ENCODE measurements around the gene KIF5A. TPM values are rescaled to one million over a fixed set of nuclear protein-coding genes. Genes with fewer than 3 reads are reported as not detected.
A peak's percentile ranks its signal among the peaks of the same experiment; 100 is the strongest.

The KIF5A gene
- polyA plus RNA-seq, 3 donors from 2014 or later = not detected

- Mint-ChIP-seq H3K27me3 (ENCODE audit: low read depth in 3 of 3) (peaks cover 0 to 2% (median 0%) of the 10 kb centered on the region in 3 donors), H3K9me3 (no peaks in the 10 kb centered on the region), H3K4me3 (no peak overlapping the region), H3K27ac (no peak overlapping the region), H3K4me1 (no peaks in the 10 kb centered on the region), H3K36me3 (peaks cover 6 to 39% (median 18%) of the 10 kb centered on the region in 3 donors)
- DNase-seq = no peak
Observed at GRCh38 chr12:57533108-57533507, 16.7 kb upstream of the KIF5A start.

- Mint-ChIP-seq H3K27me3 (ENCODE audit: low read depth in 3 of 3) (peaks cover 0 to 2% (median 0%) of the 10 kb centered on the region in 3 donors), H3K4me1 (no peaks in the 10 kb centered on the region), H3K4me3 (no peak overlapping the region), H3K27ac (no peak overlapping the region), H3K36me3 (peaks cover 10 to 45% (median 24%) of the 10 kb centered on the region in 3 donors), H3K9me3 (no peaks in the 10 kb centered on the region)
- no peak for DNase-seq
Observed at GRCh38 chr12:57534250-57534649, 15.6 kb upstream of the KIF5A start.

- Mint-ChIP-seq H3K4me1 (no peaks in the 10 kb centered on the region), H3K9me3 (no peaks in the 10 kb centered on the region), H3K36me3 (peaks cover 10 to 41% (median 24%) of the 10 kb centered on the region in 3 donors), H3K27me3 (ENCODE audit: low read depth in 3 of 3) (peaks cover 0 to 2% (median 0%) of the 10 kb centered on the region in 3 donors), H3K27ac (peak overlapping the region in 1 of 6 donors; percentile 24), H3K4me3 (no peak overlapping the region)
- DNase-seq = no peak
Observed at GRCh38 chr12:57534991-57535543, 14.8 kb upstream of the KIF5A start.

GRCh38 chr12:57535764-57536596 is 13.9 kb upstream of the KIF5A start:
- H3K4me1 Mint-ChIP-seq = no peaks in the 10 kb centered on the region
- no peak for DNase-seq
- H3K27me3 Mint-ChIP-seq (ENCODE audit: low read depth in 3 of 3) = peaks cover 0 to 2% (median 0%) of the 10 kb centered on the region in 3 donors
- H3K27ac Mint-ChIP-seq = no peak overlapping the region
- H3K36me3 Mint-ChIP-seq = peaks cover 10 to 47% (median 24%) of the 10 kb centered on the region in 3 donors
- H3K9me3 Mint-ChIP-seq = no peaks in the 10 kb centered on the region
- no peak overlapping the region for H3K4me3 Mint-ChIP-seq

GRCh38 chr12:57536597-57536942 is 13.3 kb upstream of the KIF5A start:
- Mint-ChIP-seq H3K4me3 (no peak overlapping the region), H3K27me3 (ENCODE audit: low read depth in 3 of 3) (peaks cover 0 to 2% (median 0%) of the 10 kb centered on the region in 3 donors), H3K36me3 (peaks cover 10 to 48% (median 23%) of the 10 kb centered on the region in 3 donors), H3K27ac (no peak overlapping the region), H3K9me3 (no peaks in the 10 kb centered on the region), H3K4me1 (no peaks in the 10 kb centered on the region)
- no peak for DNase-seq

- Mint-ChIP-seq H3K4me1 (peaks cover 7 to 10% of the 10 kb centered on the region in 2 donors), H3K27me3 (ENCODE audit: low read depth in 3 of 3) (peaks cover 0 to 2% (median 0%) of the 10 kb centered on the region in 3 donors), H3K9me3 (no peaks in the 10 kb centered on the region), H3K36me3 (peaks cover 4 to 26% (median 11%) of the 10 kb centered on the region in 3 donors), H3K4me3 (no peak overlapping the region), H3K27ac (peak overlapping the region in 2 of 6 donors; percentile 23 to 27)
- DNase-seq = no peak
Observed at GRCh38 chr12:57539134-57539768, 10.6 kb upstream of the KIF5A start.

- H3K4me1 Mint-ChIP-seq = peaks cover 19 to 25% of the 10 kb centered on the region in 2 donors
- H3K27me3 Mint-ChIP-seq (ENCODE audit: low read depth in 3 of 3) = peaks cover 0 to 2% (median 0%) of the 10 kb centered on the region in 3 donors
- H3K9me3 Mint-ChIP-seq = no peaks in the 10 kb centered on the region
- H3K27ac Mint-ChIP-seq = peak overlapping the region in 1 of 6 donors; percentile 30
- no peak overlapping the region for H3K4me3 Mint-ChIP-seq
- peaks cover 4 to 24% (median 6%) of the 10 kb centered on the region in 3 donors for H3K36me3 Mint-ChIP-seq
- DNase-seq = no peak
Observed at GRCh38 chr12:57541001-57541400, 8.8 kb upstream of the KIF5A start.

- H3K4me1 Mint-ChIP-seq = peaks cover 26 to 32% of the 10 kb centered on the region in 2 donors
- H3K36me3 Mint-ChIP-seq = peaks cover 4 to 21% (median 6%) of the 10 kb centered on the region in 3 donors
- H3K27me3 Mint-ChIP-seq (ENCODE audit: low read depth in 3 of 3) = peaks cover 0 to 2% (median 2%) of the 10 kb centered on the region in 3 donors
- no peak overlapping the region for H3K27ac Mint-ChIP-seq
- no peaks in the 10 kb centered on the region for H3K9me3 Mint-ChIP-seq
- no peak for DNase-seq
- no peak overlapping the region for H3K4me3 Mint-ChIP-seq
Observed at GRCh38 chr12:57541717-57542116, 8.1 kb upstream of the KIF5A start.

- no peak for DNase-seq
- Mint-ChIP-seq H3K27ac (peak overlapping the region in 2 of 6 donors; percentile 40 to 44), H3K9me3 (no peaks in the 10 kb centered on the region), H3K4me1 (peaks cover 35 to 43% of the 10 kb centered on the region in 2 donors), H3K36me3 (peaks cover 4 to 16% (median 6%) of the 10 kb centered on the region in 3 donors), H3K27me3 (ENCODE audit: low read depth in 3 of 3) (peaks cover 0 to 2% (median 1%) of the 10 kb centered on the region in 3 donors), H3K4me3 (no peak overlapping the region)
Observed at GRCh38 chr12:57543581-57543980, 6.3 kb upstream of the KIF5A start.

- Mint-ChIP-seq H3K27me3 (ENCODE audit: low read depth in 3 of 3) (peaks cover 0 to 10% (median 2%) of the 10 kb centered on the region in 3 donors), H3K4me1 (peaks cover 45 to 48% of the 10 kb centered on the region in 2 donors), H3K27ac (peak overlapping the region; percentile 85 to 100 (median 94)), H3K4me3 (peak overlapping the region; percentile 90 to 100 (median 98)), H3K9me3 (no peaks in the 10 kb centered on the region), H3K36me3 (peaks cover 0 to 5% (median 0%) of the 10 kb centered on the region in 3 donors)
- no peak for DNase-seq
Observed at GRCh38 chr12:57545809-57546437, 3.9 kb upstream of the KIF5A start.

GRCh38 chr12:57546438-57547287 is 3.2 kb upstream of the KIF5A start, which contains the start of gene DCTN2:
TSS of gene DCTN2 (minus strand) at chr12:57547192. CDS start at chr12:57547063, 129 bp downstream.
- Mint-ChIP-seq H3K27ac (peak within 1 kb of the TSS; percentile 85 to 100 (median 94)), H3K4me3 (peak within 1 kb of the TSS; percentile 90 to 100 (median 98)), H3K9me3 (no peaks in the 10 kb centered on the region), H3K36me3 (no peaks in the 10 kb centered on the region), H3K27me3 (ENCODE audit: low read depth in 3 of 3) (peaks cover 2 to 12% (median 2%) of the 10 kb centered on the region in 3 donors), H3K4me1 (peaks cover 45 to 48% of the 10 kb centered on the region in 2 donors)
- DNase-seq = peak; percentile 77 to 85 (median 81)

GRCh38 chr12:57547288-57548012 is 2.4 kb upstream of the KIF5A start:
- no peaks in the 10 kb centered on the region for H3K36me3 Mint-ChIP-seq

More at GRCh38 chr12:57547288-57548012, 2.4 kb upstream of the KIF5A start:
- H3K27ac Mint-ChIP-seq = peak overlapping the region; percentile 70 to 100 (median 92)
- peaks cover 2 to 14% (median 2%) of the 10 kb centered on the region in 3 donors for H3K27me3 Mint-ChIP-seq (ENCODE audit: low read depth in 3 of 3)
- no peak for DNase-seq
- H3K4me1 Mint-ChIP-seq = peaks cover 45 to 48% of the 10 kb centered on the region in 2 donors
- H3K9me3 Mint-ChIP-seq = no peaks in the 10 kb centered on the region
- H3K4me3 Mint-ChIP-seq = peak overlapping the region; percentile 90 to 100 (median 98)

Measured in immature natural killer cell (primary cell).